GM19035 (cell line): ENCODE data around the gene DAD1.
"Not testable (repeated sequence)": the region's sequence is repeated elsewhere in the genome, so short reads cannot be mapped to it uniquely, and the experiment has no call there.

Experiments used
- ATAC-seq: cut with Tn5 transposase; IDR thresholded peaks from one replicate; pipeline ENCODE4 v1.9.1; 2021; ENCODE audit not compliant: unreplicated experiment

The DAD1 gene

GRCh38 chr14:22553861-22554497 is 35.0 kb downstream of the DAD1 start:
- ATAC-seq = not testable (repeated sequence)

GRCh38 chr14:22553445-22553844 is 35.6 kb downstream of the DAD1 start:
- ATAC-seq = no peak

GRCh38 chr14:22552827-22553076 is 36.3 kb downstream of the DAD1 start:
- ATAC-seq = no peak

- no peak for ATAC-seq
Measured at GRCh38 chr14:22552001-22552826, 36.8 kb downstream of the DAD1 start.

- ATAC-seq = no peak
Measured at GRCh38 chr14:22551605-22551997, 37.4 kb downstream of the DAD1 start.

- peak; percentile 59 for ATAC-seq
Measured at GRCh38 chr14:22549981-22550673, 38.9 kb downstream of the DAD1 start.

GRCh38 chr14:22549324-22549962 is 39.6 kb downstream of the DAD1 start:
- no peak for ATAC-seq

- ATAC-seq = no peak
Measured at GRCh38 chr14:22547948-22548750, 40.9 kb downstream of the DAD1 start.

GRCh38 chr14:22547313-22547947 is 41.6 kb downstream of the DAD1 start:
- no peak for ATAC-seq

GRCh38 chr14:22546722-22547071 is 42.3 kb downstream of the DAD1 start:
- ATAC-seq = no peak

GRCh38 chr14:22545842-22546721 is 42.9 kb downstream of the DAD1 start:
- ATAC-seq = no peak

- no peak for ATAC-seq
Measured at GRCh38 chr14:22544881-22545420, 44.1 kb downstream of the DAD1 start.

GRCh38 chr14:22544406-22544805 is 44.6 kb downstream of the DAD1 start:
- ATAC-seq = no peak

GRCh38 chr14:22543570-22544357 is 45.3 kb downstream of the DAD1 start:
- not testable (repeated sequence) for ATAC-seq

- no peak for ATAC-seq
Measured at GRCh38 chr14:22542360-22542759, 46.7 kb downstream of the DAD1 start.

- no peak for ATAC-seq
Measured at GRCh38 chr14:22541721-22542120, 47.3 kb downstream of the DAD1 start.

- no peak for ATAC-seq
Measured at GRCh38 chr14:22540811-22541360, 48.1 kb downstream of the DAD1 start.

- no peak for ATAC-seq
Measured at GRCh38 chr14:22540293-22540692, 48.7 kb downstream of the DAD1 start.
